Fibroblast of the conjunctiva (primary cell): ENCODE results near the gene MANSC1.
"Not testable (repeated sequence)": the region's sequence is repeated elsewhere in the genome, so short reads cannot be mapped to it uniquely, and the experiment has no call there.

Experiments
- DNase-seq: peaks from one replicate; pipeline ENCODE4 v3.0.0-alpha.2; 2010; ENCODE audit warnings: low read depth

MANSC1 gene

DNA sequence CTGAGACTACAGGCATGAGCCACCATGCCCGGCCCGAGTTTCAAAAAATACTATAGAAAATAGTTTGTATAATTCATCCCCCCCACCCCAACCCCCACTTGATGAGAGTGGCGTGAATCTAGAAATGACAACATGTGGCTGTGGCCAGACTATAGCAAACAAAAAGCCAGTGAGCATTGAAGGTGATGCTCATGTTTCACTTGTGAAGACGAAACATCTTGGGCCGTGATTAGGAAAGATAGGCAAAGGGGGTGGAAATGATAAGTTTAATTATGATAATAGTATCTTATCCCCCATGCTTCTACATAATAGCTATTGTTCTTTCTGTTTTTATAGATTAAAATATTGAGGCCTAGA lies 15.4 kb upstream of the MANSC1 start:
- DNase-seq = no peak

GRCh38 chr12:12364787-12365445 lies 14.9 kb upstream of the MANSC1 start:
- no peak for DNase-seq

DNA sequence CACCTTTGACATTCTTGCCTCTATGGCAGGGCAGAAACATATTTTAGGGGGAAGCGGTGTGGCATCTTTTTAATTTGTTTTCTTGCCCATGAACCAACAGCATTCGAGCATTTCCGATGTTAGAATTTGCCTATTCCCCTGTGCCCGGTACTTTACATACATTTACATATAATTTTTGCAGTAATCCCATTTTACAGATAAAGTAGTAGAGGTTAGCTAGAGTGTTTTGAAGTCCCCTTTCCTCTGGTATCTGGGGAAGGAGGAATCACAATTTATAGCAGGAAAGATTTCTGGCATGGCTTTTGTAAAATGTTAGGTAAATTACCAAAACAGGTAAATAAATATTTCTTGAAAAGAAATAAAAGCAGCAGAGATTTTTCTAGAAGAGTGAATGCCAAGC lies 8.5 kb upstream of the MANSC1 start:
- DNase-seq = no peak

DNA sequence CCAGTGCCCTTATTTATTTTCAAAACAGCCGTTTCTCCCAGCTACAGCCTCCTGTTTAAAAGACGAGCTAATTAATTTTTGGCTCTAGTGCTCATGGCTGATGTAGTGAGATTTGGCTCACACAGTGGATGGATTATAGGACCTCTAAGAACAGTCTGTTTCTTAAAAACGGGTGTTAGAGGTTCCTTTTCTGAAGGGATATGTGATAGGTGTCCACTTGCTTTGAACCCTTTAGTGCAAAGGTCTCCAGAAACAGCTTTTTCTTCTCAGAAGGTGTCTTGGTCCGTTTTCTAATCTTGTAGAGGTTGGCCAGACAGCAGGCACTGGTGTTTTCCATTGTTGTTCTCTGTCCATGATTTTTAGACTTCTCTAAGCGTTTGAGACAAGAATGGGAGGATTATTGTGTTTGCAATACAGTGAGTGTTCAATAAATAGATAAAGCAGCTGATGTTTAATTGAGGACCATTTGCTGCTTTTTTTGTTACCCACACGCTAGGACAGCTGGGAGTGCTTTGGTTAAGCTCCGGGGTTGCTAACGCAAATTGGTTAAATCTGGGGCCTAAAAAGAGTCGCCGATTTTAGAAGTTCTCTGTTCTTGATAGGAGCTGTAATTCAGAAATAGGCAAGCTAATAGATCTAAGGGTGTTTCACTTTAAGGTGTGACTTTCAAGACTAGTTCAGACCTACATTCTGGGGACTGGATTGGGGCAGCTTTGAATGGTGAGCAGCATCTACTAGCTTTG lies 7.8 kb upstream of the MANSC1 start:
- DNase-seq = no peak

DNA sequence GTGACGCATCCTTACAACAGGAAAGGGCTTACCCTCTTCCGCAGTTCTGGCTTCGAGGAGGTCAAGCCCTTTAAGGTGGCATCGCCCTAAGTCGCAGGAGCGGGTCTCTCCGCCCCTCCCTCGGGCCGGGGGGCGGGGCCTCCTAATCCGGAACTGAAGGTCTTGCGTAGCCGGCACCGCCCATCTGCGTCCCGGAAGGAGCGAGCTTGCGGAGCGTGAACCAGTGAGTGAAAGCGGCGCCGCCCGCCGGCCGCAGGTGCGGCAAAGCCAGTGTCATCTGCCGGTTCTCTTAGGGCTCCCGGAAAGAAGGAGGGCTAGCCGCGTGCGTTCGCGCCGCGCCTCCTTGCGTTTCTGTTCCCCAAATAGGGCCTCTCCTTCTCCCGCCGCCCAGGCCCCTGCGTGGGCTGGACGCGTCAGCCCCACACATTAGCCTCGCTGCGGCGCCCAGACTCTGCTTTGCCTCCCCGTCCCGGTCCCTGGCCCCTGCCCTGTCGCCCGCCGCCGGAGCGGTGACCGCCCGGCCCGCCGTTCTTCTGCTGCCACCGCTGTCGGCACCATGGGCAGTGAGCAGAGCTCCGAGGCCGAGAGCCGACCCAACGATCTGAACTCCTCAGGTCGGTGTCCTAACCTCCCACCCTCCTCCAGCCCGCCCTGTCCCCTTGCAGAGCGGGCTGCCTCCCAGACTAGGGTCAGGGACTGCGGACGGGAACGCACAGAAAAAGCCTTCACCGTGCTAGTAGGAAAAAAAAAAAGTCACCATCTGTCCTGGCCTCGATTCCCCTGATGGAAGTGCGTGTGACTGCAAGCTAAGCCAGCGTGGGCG lies 7.1 kb upstream of the MANSC1 start, which contains the start of gene BORCS5:
BORCS5 (plus strand) TSS at position 183 of the 823 bp plus-strand sequence; CDS start at position 557, 374 bp downstream.
- peak; percentile 89 for DNase-seq

GRCh38 chr12:12356467-12356895 lies 6.4 kb upstream of the MANSC1 start:
- DNase-seq = no peak

GRCh38 chr12:12353807-12354206 lies 3.8 kb upstream of the MANSC1 start:
- DNase-seq = no peak

GRCh38 chr12:12353276-12353675 lies 3.2 kb upstream of the MANSC1 start:
- DNase-seq = no peak

DNA sequence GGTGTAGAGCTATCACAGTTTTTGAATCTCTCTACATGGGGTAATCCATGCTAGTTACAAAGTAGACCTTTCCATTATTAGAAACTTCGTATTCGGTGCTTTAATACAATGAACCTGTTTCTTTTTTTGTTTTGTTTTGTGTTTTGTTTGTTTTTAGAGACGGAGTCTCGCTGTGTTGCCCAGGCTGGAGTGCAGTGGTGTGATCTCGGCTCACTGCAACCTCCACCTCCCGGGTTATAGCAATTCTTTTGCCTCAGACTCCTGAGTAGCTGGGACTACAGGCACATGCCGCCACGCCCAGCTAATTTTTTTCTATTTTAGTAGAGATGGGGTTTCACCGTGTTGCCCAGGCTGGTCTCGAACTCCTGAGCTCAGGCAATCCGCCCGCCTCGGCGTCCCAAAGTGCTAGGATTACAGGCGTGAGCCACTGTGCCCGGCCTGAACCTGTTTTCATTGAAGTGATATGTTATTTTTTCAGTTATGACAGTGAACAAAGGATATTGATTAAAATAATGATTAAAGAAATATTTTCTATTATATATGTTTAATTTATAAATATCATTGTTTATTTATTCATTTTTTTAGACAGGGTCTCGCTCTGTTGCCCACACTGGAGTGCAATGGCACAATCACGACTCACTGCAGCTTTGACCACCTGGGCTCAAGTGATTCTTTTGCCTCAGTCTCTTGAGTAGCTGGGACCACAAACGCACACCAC lies 1.6 kb upstream of the MANSC1 start:
- DNase-seq = not testable (repeated sequence)

DNA sequence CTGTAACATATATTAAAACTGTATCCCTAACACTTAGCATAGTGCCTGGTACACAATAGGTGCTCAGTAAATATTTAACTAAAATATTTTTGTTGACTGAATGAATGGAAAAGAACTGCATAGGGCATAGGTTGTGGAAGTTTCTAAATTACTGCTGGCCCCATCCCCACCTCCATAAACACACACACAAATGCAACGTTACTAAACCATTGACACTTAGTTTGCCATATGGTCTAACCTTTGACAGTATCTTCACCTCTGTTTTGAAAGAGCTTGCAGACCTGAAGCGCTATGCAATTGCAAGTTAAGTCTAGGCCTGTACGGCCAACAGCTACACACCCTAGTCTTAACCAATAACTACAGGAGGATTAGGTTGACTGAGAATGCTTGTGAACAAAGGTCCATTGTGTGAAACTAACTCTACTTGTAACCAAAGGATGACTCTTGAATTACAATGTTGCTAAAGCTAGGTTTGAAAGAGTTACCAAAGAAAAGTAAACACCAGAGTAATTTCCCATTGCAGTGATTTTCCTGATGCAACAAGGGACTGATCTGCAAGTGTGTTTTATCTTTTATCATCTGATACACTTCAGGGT lies 924 bp upstream of the MANSC1 start:
- DNase-seq = no peak

DNA sequence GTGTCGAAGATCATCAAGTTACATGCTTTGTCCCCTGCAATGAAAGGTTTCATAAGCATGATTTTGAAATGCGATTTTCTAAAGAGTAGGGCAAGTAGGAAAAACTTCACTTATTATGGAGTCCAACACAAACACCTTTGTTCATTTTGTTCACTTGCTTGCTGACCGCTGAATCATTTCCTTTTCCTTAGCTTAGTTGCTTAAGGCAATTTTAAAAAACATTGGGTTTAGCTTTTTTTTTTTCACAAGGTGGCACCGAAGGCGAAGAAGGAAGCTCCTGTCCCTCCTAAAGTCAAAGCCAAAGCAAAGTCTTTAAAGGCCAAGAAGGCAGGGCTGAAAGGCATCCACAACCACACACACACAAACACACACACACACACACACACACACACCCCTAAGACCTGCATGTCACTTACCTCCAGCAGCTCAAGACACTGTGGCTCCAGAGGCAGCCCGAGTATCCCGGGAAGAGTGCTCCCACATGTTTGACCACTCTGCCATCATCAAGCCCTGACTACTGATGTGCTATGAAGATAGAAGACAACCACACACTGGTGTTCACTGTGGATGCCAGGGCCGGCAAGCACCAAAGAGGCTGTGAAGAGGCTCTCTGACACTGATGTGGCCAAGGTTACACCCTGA lies 11.4 kb downstream of the MANSC1 start:
- DNase-seq = no peak

DNA sequence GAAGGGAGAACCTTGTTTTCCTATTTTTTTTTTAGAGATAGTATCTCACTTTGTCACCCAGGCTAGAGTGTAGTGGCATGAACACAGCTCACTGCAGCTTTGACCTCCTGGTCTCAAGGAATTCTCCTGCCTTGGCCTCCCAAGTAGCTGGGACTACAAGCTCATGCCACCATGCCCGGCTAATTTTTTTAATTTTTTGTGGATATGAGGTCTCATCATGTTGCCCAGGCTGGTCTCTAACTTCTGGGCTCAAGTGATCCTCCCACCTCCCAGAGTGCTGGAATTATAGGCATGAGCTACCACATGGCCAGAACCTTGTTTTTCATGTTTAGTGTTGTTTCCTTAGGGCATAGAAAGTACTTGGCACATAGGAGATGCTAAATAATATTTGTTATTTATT lies 13.5 kb downstream of the MANSC1 start:
- DNase-seq = no peak

DNA sequence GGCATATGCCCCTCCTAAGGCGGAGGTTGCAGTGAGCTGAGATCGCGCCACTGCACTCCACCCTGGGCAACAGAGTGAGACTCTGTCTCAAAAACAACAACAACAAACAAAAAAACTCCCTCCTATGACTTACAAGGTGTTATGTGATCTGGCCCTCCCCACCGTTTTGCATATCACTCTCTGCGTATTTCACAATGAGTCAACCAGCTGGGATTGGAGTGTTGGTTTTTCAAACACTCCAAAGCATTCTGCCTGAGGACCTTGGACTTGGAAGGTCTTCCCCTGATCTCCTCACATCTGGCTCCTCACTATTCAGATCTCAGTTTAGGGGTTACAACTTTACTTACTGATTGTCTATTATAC lies 14.0 kb downstream of the MANSC1 start:
- no peak for DNase-seq

- no peak for DNase-seq
These were observed 15.5 kb downstream of the MANSC1 start for GRCh38 chr12:12334367-12335040.

DNA sequence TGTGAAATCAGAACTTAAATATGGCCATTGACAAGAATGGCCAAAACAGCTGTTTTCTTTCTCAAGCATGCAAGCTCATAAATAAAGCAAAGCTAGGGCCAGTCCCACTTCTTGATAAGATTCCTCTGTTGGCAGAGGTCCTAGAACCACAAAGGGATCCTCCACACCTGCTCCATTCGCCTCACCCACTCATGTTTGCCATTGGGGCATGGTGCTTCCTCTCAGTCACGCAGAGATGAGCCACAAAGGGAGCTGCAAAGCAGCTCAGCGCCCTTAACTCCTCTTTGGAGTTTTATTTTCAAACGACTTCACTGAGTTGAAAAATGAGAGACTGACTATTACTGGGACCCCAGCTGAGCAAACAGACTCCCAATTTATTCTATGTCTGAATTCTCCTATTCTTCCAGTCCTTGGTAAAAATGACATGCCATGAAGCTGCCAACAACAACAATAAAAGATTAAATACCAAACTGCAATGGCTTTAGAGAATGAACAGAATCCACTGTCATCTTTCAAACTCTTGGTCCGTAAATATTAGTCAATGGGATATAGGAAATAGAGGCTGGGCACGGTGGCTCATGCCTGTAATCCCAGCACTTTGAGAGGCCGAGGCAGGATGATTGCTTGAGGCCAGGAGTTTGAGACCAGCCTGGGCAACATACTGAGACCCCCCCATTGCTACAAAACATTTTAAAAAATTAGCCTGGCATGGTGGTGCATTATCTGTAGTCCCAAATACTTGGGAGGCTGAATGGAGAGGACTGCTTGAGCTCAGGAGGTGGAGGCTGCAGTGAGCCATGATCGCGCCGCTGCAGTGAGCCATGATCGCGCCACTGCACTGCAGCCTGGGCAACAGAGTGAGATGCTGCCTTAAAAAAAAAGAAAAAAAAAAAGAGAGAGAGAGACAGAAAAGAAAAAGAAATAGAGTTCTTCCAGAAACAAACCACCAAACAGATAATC lies 16.4 kb downstream of the MANSC1 start:
- DNase-seq = no peak

DNA sequence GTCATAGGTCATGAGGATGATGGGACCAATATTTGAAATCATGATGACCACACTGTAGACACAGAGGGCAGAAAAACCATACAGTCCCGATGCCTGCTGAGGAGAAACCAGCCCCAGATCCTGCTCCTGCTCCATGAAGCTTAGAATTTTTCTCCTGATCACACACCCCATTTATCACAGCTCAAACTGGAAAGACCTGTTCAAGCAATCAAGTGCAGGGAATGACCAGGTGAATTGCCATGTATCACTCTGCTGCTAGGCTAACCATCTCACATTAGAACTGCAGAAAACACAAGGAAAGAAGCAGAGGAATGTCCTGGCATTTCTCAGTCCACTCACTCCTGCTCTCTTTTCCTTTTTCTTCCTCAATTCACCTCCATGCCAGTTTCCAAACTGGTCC lies 18.1 kb downstream of the MANSC1 start:
- DNase-seq = no peak

- no peak for DNase-seq
These were observed 18.7 kb downstream of the MANSC1 start for GRCh38 chr12:12331244-12331771.

- peak; percentile 67 for DNase-seq
These were observed 22.2 kb downstream of the MANSC1 start for GRCh38 chr12:12327802-12328201.

DNA sequence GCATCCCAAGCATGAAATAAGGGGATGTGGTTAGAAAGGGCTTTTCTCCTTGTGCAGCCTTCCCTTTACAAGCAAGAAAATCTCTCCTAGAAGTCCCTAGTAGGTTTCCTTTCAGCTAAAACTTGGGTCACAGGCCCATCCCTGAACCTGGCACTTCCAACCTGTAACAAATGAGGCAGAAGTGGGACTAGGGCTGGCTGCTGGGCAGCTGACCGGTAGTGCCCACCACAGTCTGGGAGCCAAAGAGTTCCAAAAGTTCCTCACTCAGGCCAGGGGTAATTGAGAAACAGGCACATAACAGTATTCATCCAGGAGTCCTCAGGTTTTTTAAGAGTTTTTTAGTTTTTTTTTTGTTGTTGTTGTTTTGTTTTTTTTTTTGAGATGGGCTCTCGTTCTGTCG lies 23.8 kb downstream of the MANSC1 start:
- DNase-seq = no peak
